CD4-positive, alpha-beta T cell treated with Interleukin-4 for 1 hour (primary cell): Measurements from ENCODE around the gene ZBTB7B.
"Not testable (repeated sequence)": the region's sequence is repeated elsewhere in the genome, so short reads cannot be mapped to it uniquely, and the experiment has no call there.

ENCODE experiments used
- DNase-seq, 2 donors: peaks; one replicate each; pipeline ENCODE4 v3.0.0-alpha.2; 2020 to 2022

The ZBTB7B gene

DNA sequence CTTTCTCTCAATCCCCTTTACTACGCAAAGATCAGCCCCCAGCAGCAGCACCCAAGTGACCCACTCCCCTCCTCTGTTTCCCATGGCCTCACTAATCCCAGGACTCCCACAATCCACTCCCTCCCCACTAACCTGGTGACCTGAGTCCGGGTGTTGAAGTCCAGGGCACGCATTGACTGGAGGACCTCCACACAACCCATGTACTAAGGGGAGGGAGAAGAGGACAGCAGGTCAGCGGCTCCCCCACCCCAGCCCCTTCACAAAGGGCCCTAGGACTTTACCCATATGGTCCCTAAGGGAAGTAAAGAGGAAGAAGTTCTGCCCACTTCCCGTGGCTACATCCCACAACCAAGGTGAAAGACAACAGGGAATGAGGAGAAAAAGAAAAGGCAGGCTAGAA is 33.4 kb upstream of the ZBTB7B start:
- DNase-seq, result no peak

GRCh38 chr1:154969860-154970452 is 32.6 kb upstream of the ZBTB7B start:
- DNase-seq, result no peak

DNA sequence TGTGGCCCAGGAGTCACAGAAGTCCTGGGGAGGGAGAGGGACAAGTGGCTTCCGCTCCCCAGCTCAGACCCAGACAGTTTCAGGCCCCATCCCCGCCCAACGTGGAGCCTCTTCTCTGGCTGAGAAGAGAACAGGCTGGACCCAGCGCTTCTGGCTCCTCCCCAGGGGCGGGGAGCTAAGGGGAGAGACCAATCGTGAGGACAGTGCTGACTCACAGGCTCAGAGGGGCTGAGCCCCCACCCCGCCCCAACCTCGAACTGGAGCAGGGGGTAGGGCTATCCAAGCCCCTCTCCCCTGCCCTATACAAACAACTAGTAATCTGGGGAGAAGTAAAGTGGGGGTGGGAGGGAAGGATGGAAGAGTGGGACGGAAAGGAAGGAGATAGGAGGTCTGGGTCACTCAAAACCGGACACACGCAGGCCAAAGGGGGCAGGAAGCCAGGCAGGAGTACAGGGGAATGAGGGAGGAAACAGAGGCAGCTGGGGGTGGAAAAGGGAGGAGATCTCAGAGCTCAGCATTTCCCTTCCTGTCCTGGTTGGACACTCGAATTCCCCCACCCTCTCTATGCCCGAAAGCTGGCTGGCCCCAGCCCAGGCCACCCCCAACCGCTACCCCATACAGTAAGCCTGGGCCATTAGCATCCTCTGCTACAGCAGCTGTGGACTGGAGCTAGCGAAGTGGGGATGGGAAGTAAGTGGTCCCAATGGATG is 31.8 kb upstream of the ZBTB7B start, which contains the start of gene SHC1:
Gene SHC1, minus strand, starts transcription at position 117 of the 710 bp plus-strand sequence. CDS start 221 bp downstream, outside the sequence.
- DNase-seq, result peak in 1 of 2 donors; percentile 61

- no peak for DNase-seq
Measured at GRCh38 chr1:154971341-154971998, 31.1 kb upstream of the ZBTB7B start.

- DNase-seq, result no peak
Measured at GRCh38 chr1:154972213-154972516, 30.4 kb upstream of the ZBTB7B start.

GRCh38 chr1:154972517-154973343 is 29.9 kb upstream of the ZBTB7B start:
- DNase-seq, result no peak

GRCh38 chr1:154973344-154974101 is 29.1 kb upstream of the ZBTB7B start:
- DNase-seq, result peak; percentile 94 to 95

DNA sequence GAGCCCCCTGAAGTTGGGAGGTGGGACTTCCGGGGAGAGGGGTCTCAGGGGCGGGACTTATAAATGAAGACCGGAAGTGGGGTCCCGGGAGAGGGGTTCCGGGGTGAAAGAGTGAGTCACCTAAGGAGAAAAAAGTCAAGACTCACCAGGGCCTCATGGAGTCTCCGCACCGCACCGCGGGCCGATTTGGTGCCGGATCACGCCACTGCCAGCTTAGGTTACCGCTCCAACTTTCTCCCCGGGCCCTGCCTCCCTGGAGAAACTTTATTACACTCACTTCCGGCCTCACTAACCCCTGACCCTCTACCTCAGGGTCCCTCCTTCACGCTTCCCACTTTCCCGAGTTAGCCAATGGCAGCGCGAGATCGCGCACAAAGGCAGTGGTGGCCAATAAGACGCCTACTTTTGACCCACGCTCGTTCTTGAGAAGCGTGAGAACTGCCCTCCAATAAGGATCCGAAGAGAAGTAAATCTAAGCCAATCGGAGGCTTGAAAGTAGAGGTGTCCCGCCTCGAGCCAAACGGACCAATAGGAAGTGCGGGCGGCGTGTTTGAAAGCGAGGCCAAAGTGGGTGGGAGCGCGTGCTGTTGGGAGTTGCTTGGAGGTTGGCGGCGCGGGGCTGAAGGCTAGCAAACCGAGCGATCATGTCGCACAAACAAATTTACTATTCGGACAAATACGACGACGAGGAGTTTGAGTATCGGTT is 28.3 kb upstream of the ZBTB7B start, which contains the start of gene CKS1B:
Gene CKS1B, plus strand, starts transcription at position 580 of the 706 bp plus-strand sequence. Its CDS starts 65 bp downstream, at position 645.
- peak; percentile 99 to 100 for DNase-seq

DNA sequence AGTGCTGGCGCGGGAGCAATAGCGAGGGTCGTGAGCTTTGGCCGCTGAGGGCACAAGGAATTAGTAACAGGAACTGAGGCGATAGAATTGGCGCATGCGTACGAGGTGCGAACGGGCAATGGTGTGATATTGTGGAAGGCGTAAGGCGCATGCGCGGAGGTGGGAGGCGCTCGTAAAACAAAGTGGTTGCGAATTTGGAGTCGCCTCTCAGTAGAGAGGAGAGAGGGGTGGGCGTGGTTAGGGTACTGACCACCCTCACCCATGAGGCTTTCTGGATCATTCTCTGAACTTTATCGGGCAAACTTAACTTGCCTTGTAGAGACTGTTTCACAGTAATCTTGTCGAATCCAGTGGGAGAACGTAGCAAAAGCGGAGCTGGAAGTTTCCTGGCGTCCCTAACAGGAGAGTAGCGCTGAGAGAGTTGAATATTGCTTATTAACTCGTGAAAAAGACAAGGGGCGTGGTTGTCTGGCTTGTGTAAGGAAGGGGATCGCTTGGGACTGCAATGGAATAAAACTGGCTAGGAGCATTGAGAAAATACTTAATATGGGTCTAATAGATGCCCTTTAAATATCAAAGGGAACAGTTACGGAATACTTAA is 27.7 kb upstream of the ZBTB7B start:
- DNase-seq, result peak; percentile 96 to 97

DNA sequence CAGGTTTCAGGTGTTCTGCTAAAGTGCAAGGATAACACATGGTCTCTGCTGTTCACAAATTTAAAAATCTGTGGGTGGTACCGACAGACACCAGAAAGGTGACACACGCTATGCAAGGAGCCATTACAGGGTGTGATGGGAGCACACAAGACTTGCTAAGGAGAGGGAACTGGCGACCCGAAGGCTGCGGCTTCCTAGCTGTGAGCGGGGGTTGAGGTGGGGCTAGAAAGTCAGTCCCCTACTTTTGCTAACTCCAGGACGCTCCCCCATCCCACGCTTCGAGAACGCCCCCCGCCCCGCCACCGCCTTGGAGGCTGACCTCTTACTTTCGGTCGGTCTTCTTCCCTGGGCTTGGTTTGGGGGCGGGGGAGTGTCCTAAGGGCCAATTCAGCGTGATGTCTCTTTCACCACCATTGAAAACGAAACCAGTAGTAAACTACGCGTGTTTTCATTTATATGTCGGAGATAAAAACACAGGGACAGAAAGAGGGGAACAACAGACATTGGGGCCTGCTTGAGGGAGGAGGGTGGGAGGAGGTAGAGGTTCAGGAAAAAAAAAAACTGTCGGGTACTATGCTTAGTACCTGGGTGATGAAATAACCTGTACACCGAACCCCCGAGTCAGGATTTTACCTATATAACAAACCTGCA is 27.1 kb upstream of the ZBTB7B start:
- DNase-seq, result peak; percentile 55 to 63

DNA sequence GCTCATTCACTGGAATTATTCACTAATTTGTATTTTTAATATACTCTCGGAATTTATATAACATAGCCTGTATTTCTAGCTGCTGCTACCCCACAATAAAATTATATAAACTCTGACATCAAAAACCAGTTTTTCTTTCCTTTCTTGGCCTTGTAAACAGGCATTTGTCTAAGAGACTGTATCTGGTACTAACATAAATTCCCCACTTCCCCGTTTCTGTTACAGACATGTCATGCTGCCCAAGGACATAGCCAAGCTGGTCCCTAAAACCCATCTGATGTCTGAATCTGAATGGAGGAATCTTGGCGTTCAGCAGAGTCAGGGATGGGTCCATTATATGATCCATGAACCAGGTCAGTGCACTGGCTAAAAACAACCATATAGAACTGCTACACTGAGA is 24.8 kb upstream of the ZBTB7B start:
- not testable (repeated sequence) for DNase-seq

- DNase-seq, result no peak
Measured at GRCh38 chr1:154978360-154978759, 24.2 kb upstream of the ZBTB7B start.

DNA sequence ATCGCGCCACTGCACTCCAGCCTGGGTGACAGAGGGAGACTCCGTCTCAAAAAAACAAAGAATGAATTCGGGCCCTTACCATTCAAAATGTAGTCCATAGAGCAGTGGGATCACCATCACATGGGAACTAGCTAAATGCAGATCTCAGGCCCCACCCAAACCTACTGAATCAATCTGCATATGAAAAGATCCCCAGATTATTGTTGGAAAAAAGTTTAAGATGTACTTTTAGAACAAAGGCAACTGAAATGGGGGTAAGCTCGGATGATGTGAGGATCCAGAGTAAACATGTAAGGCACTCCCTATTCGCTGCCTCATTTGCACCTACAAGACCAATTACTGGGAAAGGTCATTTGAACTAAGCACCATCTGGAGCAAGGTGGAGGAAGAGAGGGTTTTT is 20.3 kb upstream of the ZBTB7B start:
- DNase-seq, result no peak

DNA sequence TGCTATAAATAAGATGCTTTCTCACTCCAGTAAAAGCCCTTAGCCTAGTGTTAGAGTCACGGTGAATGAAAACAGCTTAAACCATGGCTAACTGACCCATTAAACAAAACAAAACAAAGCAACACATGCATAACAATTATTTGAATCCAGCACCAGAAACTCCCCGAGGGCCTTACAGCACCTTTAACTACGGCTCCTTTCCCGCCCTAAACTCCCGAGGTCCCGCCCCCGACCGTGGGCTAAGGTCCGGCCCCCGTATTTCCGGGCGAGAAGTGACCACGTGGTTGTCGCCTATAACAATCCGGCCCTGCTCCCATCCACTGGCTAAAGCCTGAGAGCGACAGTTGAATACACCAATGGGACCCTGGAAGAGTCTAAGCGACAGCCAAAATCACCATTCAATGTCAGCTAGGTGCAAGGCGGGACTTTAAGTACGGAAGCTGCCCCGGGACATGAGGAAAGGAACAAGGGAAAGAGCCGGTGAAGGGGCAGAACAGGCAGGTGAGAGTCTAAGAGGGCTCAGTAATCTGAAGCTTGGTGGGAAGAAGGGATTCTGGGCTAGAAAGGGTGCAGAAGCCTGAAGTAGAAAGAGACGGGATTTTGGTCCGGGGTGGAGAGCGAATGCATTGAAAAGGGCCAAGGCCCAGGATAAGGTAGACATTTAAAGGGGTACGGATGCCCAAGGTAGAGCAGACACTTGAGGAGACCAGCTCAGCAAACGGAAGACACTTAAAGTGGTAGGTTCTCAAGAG is 19.5 kb upstream of the ZBTB7B start, which contains the start of gene FLAD1:
Gene FLAD1, plus strand, starts transcription at position 448 of the 752 bp plus-strand sequence. CDS start 351 bp downstream, outside the sequence.
- peak; percentile 97 to 99 for DNase-seq

DNA sequence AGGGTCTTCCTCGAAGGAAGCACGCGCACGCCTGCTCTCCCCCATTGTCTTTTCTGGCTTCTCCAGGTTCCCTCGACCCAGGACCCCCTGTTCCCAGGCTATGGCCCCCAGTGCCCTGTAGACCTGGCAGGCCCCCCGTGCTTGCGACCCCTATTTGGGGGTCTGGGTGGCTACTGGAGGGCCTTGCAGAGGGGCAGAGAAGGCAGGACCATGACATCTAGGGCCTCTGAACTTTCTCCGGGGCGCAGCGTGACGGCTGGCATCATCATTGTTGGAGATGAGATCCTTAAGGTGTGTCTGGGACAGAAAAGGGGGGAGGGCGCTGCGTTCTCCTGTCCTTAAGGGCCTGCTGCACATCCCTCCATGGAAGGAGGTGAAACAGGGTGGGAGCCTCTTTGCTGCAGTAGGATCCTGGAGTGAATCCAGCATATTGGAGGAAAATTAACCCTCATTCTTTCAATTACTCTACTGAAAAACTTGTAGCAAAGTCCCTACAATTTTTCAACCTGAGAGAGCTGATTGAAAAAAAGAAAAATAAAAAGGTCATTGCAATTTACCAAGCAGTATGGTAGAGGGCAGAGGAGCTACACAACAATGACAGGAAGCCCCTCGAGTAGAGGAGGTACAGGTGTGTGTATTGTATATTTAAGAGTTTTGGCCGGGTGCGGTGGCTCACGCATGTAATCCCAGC is 18.7 kb upstream of the ZBTB7B start:
- no peak for DNase-seq

GRCh38 chr1:154986736-154987135 is 15.9 kb upstream of the ZBTB7B start:
- not testable (repeated sequence) for DNase-seq

GRCh38 chr1:154987326-154987725 is 15.3 kb upstream of the ZBTB7B start:
- no peak for DNase-seq

- no peak for DNase-seq
Measured at GRCh38 chr1:154988058-154988954, 14.3 kb upstream of the ZBTB7B start.
